PFSK-1 (cell line): ENCODE data around the gene CFAP61.

Experiments used
- POLR2AphosphoS5 ChIP-seq: IDR thresholded peaks from 2 replicates; pipeline ENCODE4 v1.6.1; 2012; ENCODE audit warnings: low read depth, mild to moderate bottlenecking, control low read depth, low read length, moderate library complexity
- SIN3A ChIP-seq: IDR thresholded peaks from 2 replicates; pipeline ENCODE4 v1.6.1; 2012; ENCODE audit warnings: mild to moderate bottlenecking, low read length, moderate library complexity, borderline replicate concordance; ENCODE audit not compliant: insufficient read depth
- TAF1 ChIP-seq: IDR thresholded peaks from 2 replicates; pipeline ENCODE4 v1.6.1; 2012; ENCODE audit warnings: low read length, control low read depth, borderline replicate concordance; ENCODE audit not compliant: insufficient read depth
- TF ChIP-seq, protein P1 (sequence below), 2 experiments: IDR thresholded peaks; 2 replicates each; pipeline versions ENCODE4 v1.6.1 to v1.8.0; 2011 to 2012; ENCODE audit warnings: low read depth in 2 of 2, low read length in 2 of 2, control low read depth in 1 of 2, inconsistent platforms in 1 of 2, mild to moderate bottlenecking in 1 of 2, moderate library complexity in 1 of 2; ENCODE audit not compliant: insufficient read depth in 1 of 2

DNA sequence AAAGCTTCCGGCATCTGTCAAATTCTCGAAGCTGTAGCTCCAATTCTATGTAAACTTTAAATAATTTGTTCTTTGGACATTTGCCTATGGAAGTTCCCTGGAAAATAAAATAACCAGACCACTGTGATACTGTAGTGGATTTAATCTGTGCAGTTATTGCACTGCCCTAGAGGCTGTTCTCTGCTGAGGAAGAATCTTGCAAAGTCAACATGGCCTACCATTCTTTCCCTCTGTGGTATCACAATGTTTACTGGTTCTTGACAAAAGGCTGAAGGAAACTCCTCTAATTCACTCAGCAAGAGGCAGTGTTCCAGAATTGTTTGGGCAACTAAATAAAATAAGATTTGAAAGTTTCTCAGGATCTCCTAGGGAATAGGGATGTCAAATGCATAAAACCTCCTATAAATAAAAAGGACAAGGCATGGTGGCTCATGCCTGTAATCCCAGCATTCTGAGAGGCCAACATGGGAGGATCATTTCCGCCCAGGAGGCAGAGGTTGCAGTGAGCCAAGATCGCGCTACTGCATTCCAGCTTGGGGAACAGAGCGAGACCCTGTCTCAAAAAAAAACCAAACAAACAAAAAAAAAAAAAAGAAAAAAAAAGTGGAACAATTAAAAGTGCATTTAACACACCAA, 12.5 kb upstream of the CFAP61 start:
- TF ChIP-seq POLR2AphosphoS5 (no peak), SIN3A (no peak), TAF1 (no peak)
- TF ChIP-seq, protein P1, sequence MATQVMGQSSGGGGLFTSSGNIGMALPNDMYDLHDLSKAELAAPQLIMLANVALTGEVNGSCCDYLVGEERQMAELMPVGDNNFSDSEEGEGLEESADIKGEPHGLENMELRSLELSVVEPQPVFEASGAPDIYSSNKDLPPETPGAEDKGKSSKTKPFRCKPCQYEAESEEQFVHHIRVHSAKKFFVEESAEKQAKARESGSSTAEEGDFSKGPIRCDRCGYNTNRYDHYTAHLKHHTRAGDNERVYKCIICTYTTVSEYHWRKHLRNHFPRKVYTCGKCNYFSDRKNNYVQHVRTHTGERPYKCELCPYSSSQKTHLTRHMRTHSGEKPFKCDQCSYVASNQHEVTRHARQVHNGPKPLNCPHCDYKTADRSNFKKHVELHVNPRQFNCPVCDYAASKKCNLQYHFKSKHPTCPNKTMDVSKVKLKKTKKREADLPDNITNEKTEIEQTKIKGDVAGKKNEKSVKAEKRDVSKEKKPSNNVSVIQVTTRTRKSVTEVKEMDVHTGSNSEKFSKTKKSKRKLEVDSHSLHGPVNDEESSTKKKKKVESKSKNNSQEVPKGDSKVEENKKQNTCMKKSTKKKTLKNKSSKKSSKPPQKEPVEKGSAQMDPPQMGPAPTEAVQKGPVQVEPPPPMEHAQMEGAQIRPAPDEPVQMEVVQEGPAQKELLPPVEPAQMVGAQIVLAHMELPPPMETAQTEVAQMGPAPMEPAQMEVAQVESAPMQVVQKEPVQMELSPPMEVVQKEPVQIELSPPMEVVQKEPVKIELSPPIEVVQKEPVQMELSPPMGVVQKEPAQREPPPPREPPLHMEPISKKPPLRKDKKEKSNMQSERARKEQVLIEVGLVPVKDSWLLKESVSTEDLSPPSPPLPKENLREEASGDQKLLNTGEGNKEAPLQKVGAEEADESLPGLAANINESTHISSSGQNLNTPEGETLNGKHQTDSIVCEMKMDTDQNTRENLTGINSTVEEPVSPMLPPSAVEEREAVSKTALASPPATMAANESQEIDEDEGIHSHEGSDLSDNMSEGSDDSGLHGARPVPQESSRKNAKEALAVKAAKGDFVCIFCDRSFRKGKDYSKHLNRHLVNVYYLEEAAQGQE (IDR thresholded peaks at IDR 0.05; ENCODE audit: insufficient read depth in 1 of 2, low read depth in 2 of 2, low read length in 2 of 2): no peak
